Measurements from ENCODE around the gene PRKAB2.
"Not testable (repeated sequence)": the region's sequence is repeated elsewhere in the genome, so short reads cannot be mapped to it uniquely, and the experiment has no call there.

The PRKAB2 gene

DNA sequence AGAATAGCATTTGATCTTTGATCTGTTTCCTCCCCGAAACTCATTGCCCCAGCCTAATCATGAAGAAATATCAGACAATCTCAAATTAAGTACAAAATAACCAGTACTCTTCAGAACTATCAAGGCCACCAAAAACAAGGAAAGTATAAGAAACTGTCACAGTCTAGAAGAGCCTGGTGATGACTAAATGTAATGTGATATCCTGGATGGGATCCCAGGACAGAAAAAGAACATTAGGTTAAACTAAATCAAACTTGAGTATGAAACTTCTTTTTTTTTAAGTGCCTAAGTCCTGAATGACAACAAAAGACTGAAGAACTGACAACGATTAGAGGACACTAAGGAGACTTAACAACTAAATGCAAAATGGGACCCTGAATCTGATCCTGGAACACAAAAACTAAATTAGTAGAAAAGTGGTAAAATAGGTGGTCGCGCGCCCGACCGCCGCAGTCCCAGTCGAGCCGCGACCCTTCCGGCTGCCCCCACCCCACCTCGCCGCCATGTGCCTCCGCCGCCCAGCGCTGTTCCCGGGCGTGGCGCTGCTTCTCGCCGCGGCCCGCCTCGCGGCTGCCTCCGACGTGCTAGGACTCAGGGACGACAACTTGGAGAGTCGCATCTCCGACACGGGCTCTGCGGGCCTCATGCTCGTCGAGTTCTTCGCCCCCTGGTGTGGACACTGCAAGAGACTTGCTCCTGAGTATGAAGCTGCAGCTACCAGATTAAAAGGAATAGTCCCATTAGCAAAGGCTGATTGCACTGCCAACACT is 5.5 kb upstream of the PRKAB2 start:
- in situ Hi-C loops (cut with MboI; ENCODE audit: low sequenced_read_pairs), result no loop called here

DNA sequence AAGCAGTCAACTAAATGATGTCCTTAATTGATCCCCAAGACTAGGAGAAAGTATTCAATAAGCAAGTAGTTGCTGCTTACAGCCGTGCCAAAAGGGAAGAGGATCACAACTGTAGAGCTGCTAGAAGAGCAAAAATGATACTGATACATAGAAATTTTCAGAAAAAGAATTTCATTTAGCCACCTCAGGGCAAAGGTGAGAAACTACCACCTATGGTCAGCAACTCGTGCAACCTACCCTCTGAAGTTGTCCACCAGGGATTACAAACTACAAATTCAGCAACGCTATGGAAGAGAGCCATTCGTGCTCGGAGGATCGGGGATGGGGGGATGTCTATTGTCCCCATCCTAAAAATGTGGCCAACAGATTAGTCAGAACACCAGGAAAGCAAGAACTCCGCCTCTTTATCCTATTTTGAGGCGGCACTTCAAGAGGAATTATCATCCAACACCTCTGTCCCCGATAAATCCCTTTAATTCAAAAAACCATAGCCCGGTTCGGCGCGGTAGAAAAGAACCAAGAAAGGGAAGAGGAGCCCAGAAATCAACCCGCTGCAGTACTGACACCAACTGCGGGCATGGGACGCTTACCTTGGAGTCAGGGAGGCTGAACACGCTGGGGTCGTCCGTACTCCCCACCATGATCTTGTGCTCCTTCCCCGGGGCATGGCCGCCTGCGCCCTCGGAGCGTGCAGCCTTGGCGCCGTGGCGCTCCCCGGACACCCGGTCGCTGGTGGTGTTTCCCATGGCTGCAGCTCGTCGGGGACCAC is 687 bp downstream of the PRKAB2 start:
- in situ Hi-C loops (cut with MboI; ENCODE audit: low sequenced_read_pairs), result no loop called here

DNA sequence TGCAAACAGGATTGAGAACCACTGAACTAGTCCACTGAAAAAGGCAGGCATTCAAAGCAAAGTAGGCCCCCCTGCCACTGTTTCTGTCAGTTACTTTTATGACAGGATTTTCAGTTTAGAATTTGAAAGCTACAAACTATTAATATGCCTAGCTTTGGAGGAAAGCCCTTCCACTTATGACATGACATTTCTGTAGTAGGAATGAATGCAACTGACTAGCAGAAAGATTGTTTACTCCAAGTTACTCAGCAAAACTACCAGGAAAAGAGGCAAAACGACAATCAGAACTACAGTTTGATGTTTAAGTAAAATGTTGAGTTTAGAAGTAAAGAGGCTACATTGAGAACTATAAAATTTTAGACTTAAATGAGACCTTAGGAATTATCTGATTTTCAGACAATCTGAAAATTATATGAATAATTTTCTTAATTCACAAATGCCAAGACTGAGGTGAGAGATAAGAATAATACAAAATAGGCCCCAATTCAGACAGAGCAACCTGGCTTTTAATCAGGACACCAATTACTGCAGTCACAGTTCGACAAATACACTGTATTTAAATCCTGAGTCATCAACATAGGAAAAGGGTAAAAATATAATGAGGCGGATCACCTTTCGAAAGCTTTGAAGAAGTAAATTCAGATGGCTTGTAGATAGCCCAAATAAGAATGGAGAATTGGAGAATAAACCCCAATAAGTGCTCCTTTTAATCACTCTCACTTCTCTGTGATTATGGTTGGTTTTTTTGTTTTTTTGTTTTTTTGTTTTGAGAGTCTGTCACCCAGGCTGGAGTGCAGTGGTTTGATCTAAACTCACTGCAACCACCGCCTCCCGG is 2.2 kb downstream of the PRKAB2 start:
- in situ Hi-C loops (cut with MboI; ENCODE audit: low sequenced_read_pairs), result no loop called here

DNA sequence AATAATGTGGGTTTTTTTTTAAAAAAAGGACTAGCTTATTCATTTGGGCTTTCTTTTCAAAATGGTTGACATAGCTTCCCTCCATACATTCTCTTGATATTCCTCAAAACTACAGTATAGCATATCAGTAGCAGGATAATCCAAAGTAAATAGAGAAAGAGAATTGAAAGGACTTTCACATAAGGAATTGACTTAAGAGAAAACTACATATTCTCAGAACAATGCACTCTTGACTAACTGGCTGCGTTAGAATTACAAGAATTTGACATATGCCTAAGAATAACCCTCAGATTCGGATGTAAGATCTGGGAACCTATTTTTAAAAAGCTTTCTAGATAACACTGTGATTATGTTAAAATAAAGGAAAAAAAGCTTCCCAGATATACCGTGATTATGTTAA is 3.1 kb downstream of the PRKAB2 start:
- in situ Hi-C loops (cut with MboI; ENCODE audit: low sequenced_read_pairs), result no loop called here

DNA sequence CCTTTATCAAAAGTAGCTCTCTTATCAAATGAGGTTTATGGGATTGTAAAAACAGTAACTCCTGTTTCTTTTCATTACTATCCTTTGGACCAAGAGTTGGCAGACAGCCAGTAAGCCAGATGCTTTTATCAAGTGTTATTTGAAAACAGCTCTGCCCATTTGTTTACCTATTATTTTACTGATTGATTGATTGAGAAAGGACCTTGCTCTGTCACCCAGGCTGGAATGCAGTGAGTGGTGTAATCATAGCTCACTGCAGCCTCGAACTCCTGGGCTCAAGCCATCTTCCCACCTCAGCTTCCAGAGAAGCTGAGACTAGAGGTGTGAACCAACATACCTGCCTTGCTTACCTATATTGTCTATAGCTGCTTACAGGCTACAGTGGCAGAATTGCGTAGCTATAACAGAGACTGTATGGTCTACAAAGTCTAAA is 3.6 kb downstream of the PRKAB2 start:
- in situ Hi-C loops (cut with MboI; ENCODE audit: low sequenced_read_pairs), result no loop called here

DNA sequence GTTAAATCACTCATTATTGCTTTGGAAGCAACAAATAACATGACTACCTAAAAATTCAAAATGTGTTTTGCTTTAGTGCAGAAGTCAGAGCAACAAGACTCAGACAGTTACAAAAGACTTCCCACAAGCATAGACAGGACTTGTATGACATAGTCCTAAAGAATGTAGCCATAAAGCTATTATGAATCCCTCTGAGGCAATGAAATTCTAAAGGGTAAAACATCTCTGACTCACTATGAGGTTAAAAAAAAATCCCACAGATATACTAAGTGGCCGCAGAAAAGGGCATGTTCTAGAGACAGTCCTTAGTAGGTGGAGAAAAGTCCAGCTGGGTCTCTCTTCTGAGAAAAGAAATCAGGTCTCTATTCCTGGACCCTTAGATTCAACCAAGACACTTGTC is 4.9 kb downstream of the PRKAB2 start:
- in situ Hi-C loops (cut with MboI; ENCODE audit: low sequenced_read_pairs), result no loop called here

DNA sequence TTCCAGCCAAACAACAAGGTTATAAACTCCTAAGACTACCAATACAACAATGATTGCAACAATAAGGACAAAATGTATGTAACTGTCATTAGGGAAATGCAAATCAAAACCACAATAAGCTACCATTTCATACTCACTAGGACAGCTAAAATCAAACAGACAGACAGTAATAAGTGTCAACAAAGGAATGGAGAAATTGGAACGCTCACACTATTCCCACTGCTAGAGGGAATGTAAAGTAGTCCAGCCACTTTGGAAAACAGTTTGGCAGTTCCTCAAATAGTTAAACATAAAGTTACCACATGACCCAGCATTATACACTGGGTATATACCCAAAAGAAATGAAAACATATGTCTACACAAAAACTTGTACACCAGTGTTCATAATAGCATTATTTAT is 9.3 kb downstream of the PRKAB2 start:
- in situ Hi-C loops (cut with MboI; ENCODE audit: low sequenced_read_pairs), result no loop called here

DNA sequence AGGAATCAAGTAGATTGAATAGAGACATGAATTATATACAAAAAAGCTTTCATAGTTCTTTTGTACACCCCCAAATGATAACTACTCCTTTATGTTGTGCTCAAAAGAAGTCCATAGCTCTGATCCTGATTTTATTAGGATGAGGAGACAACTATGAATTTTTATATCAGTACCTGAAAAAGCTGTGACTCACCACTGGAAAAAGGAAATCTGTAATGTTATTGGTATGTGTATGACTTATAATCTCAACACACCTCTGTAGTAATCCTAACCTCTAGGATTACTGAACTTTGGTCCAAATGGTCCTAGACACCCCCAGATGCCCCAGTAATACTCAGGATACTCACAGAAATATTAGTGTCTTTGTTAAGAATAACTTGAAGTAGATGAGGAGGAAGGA is 10.2 kb downstream of the PRKAB2 start:
- in situ Hi-C loops (cut with MboI; ENCODE audit: low sequenced_read_pairs), result no loop called here

DNA sequence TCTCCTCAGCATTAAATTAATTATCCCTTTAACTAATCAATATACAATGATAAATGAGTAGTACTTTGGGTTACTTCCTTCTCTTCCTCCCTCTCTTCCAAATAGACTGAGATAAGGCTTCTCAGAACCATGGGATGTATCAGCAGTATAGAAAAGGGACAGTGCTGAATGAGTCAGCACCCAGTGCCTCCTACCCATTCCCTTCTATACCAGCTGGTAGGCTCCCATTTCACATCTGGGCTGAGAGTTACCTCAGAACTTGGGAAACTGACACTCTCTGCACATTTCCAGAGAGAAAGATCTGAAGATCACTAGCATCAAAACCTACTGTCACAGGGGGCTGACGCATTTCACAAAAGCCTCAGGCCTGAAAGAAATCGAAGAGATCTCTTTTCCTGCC is 15.2 kb downstream of the PRKAB2 start:
- in situ Hi-C loops (cut with MboI; ENCODE audit: low sequenced_read_pairs), result not testable (repeated sequence)

DNA sequence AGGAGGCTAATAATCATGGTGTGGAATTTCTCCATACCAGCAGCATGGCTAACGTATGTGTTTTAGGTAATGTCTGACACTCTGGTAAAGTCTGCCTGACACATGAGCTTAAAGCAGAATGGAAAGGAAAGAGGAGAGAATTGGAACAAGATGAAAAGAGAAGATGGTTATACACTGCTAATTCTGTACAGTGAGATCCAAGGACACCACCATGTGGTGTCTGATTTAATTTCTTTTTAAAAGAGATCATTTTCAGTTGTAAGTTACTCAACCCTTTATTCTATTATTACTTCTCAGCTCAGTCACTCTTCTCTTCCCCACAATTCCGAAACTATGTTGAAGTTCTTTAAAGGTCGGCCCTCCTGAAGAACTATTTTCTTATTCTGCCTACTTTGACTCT is 15.6 kb downstream of the PRKAB2 start:
- in situ Hi-C loops (cut with MboI; ENCODE audit: low sequenced_read_pairs), result no loop called here

DNA sequence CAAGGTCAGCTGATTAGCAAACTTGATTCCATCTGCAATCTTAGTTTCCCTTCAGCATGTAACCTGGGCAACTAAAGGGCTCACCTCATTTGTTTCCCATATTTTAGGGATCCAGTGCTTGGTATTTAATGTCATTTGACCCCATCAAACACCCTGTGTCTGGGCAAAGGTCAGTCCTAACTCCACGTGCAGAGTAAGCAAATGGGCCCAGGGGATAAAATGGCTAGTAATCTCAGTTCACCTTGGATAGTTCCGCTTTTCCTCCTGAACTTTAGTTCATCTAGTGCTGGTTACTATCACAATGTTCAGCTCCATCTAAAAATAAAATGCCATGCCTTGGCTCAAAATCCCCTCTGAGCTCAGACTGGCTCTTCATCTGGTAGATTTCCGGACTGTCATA is 19.5 kb downstream of the PRKAB2 start:
- in situ Hi-C loops (cut with MboI; ENCODE audit: low sequenced_read_pairs), result no loop called here

DNA sequence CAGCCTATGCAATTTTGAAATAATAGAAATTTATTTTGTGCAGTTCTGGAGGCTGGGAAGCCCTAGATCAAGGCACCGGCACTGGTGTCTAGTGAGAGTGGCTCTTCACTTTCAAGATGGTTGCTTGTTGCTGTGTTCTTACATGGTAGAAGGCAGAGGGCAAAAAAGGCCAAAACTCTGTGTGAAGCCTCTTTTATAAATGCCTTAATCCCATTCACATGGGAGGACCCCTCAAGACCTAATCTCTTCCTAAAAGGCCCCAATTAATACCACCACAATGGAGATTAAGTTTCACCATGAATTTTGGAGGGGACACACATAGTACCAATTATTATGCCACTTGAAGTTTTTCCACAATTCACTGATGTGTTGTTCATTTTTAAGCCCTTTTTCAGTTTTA is 21.0 kb downstream of the PRKAB2 start:
- in situ Hi-C loops (cut with MboI; ENCODE audit: low sequenced_read_pairs), result no loop called here

DNA sequence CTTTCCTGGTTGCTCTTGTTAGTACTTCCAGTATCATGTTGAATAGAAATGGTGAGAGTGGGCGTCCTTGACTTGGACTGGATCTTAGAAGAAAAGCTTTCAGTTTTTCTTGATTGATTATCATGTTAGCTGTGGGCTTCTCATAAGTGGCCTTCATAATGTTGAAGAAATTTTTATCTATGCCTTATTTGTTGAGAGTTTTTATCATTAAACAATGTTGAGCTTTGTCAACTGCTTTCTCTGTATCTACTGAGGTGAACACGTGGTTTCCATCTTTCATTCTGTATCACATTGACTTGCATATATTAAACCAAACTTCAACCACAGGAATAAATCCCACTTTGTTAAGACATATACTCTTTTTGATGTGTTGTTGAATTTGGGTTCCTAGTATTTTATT is 29.4 kb downstream of the PRKAB2 start:
- in situ Hi-C loops (cut with MboI; ENCODE audit: low sequenced_read_pairs), result no loop called here

DNA sequence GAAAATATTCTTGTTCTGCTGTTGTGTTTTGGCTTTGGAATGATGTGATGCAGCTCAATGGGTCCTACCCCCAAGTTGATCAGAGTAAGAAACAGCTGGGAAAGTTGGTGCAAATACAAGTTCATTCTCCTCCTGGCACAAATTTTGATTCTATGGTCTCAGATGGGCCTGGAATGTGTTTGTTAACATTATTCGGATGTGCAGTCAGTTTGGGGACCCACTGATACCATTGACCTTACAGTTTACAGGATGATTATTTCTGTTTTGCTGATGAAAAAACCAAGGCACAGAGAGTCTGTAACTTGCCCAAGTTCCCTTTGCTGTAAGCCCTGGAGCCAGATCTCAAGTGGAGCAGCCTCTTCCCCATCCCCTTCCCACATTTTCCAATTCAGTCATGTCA is 41.5 kb downstream of the PRKAB2 start:
- in situ Hi-C loops (cut with MboI; ENCODE audit: low sequenced_read_pairs), result not testable (repeated sequence)

DNA sequence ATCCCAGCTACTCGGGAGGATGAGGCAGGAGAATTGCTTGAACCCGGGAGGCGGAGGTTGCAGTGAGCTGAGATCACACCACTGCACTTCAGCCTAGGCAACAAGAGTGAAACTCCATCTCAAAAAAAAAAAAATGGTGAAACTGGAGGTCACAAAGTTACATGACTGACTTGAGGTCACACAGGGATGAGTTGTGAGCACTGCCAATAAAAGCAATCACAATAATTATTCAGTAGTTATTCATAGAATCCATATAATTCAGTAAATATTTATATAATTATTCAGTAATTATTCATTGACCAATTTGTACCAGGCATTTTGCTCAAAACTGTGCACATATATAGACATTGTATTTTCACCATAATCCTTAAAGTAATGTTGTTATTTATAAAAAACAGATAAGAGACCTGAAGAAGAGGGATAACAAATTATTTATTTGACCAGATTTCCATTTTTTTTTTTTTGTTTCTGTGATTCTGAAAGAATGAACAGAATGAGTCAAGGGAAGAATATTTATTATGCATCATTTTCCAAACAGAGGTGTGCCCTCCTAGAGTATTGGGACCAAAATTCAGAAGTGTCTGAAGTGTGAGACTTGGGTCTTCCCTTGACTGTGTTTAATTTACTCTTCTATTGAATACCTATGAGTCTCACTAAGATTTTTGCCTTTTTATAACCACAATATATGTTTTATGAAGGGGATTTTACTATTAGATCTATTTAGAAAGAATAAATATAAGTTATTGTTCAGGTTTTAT is 43.0 kb downstream of the PRKAB2 start:
- in situ Hi-C loops (cut with MboI; ENCODE audit: low sequenced_read_pairs), result no loop called here

DNA sequence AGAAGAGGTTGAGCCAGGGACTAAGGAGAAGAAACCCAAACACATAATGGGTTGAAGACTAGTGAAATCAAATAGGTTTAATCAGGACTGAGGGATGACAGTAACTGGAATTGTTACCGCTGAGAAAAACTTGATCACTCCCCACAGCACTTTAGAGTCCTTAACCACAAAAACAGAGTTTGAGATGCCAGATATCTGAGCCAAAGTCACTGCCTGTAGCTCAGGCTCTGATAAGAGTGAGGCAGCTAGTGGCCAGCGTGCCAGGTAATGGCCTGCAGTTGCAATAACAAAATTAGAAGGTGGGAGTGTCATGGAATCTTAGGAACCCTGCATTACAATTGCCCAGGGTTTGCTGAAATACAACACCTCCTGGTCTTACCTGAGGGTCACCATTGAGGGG is 48.0 kb downstream of the PRKAB2 start:
- in situ Hi-C loops (cut with MboI; ENCODE audit: low sequenced_read_pairs), result no loop called here

DNA sequence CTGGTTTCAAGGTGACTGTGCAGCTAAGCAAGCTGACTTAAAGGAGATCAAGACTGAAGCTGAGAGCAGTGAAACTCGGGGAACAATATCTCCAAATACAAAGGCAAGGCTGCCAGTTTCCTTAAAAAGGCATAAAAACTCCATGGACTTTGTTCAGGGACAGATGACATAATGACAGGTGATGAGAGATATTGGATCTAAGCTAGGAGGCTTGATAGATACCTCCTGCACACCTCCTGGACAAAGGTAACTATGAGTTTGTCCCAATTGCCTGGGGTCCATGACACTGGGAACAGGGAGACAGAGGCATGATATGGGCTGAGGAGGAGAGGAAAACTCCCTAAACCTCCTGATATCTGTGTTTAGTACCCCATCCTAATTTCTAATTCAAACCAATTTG is 55.2 kb downstream of the PRKAB2 start:
- in situ Hi-C loops (cut with MboI; ENCODE audit: low sequenced_read_pairs), result no loop called here

DNA sequence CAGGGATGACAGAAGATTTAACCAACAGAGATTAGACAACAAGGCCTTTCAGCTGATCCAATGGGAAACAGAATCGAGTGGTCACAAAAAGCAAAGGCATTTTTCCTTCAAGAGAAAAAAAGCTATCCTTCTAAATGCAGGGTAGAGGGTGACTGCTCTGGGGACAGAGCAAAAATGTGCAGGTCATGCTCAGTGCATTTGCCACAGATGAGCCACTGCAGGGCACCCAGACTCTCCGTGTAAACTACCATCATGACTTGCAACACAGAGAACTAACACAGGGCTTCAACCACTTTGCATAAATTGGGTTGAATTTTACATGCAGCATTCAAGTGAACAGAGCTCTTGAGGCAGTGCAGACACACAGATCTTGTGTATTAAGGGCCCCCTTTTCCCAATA is 56.8 kb downstream of the PRKAB2 start:
- in situ Hi-C loops (cut with MboI; ENCODE audit: low sequenced_read_pairs), result no loop called here

DNA sequence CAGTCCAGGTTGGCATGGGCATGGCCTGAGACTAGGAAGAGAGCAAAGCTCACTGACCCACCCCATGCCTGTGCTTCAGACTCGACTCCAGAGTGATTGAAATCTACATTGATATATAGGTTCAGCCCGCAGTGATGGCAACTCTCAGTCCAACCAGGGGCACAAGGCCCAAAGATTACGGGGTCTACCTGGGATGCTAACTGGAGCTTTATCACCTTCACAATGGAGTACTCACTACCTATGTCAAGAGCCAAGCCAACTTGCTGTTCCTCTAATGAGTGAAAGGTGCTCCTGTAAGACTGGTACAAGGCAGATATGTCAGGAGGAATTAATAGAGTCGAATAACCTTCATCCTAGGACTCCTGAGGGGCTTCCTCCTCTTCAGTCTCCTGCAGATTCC is 57.2 kb downstream of the PRKAB2 start:
- in situ Hi-C loops (cut with MboI; ENCODE audit: low sequenced_read_pairs), result not testable (repeated sequence)

DNA sequence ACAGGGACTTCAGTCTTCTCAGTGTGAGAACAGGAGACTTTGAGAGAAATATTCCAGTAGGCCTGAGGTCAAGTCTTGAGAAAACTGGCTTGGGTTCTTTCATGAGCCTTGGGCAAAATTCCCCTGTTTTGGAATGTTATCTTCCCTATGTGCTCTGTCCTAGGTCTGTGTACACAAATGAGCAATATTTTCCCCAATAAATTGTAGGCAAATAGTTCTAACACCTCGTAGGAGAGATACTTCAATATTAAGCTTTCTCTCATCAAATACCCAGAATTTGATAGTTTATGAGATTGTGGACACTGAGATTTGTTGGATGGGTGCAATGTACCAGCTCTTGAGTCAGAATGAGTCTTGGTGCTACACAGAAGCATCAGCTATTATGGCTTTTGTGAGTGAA is 57.9 kb downstream of the PRKAB2 start:
- in situ Hi-C loops (cut with MboI; ENCODE audit: low sequenced_read_pairs), result not testable (repeated sequence)

All from HL-60/S4 treated with phorbol 12-myristate 13-acetate at 8.2 ng/mL for 4 days and 3 days (cell line).